HL-60/S4 (cell line): ENCODE data around the gene RBMS3.

Experiments
- in situ Hi-C: fragments of 300-500 bp; cut with MboI; formaldehyde crosslinking; loops from 2 replicates; pipeline ENCODE4 v1.14.3; 2022; ENCODE audit warnings: low sequenced_read_pairs

RBMS3 gene

GRCh38 chr3:29426302-29427226 lies 145.7 kb downstream of the RBMS3 start:
- in situ Hi-C loops = no loop called here

- in situ Hi-C loops = no loop called here
Observed at GRCh38 chr3:29427266-29428103, 146.6 kb downstream of the RBMS3 start.

GRCh38 chr3:29429055-29429679 lies 148.3 kb downstream of the RBMS3 start:
- in situ Hi-C loops = no loop called here

DNA sequence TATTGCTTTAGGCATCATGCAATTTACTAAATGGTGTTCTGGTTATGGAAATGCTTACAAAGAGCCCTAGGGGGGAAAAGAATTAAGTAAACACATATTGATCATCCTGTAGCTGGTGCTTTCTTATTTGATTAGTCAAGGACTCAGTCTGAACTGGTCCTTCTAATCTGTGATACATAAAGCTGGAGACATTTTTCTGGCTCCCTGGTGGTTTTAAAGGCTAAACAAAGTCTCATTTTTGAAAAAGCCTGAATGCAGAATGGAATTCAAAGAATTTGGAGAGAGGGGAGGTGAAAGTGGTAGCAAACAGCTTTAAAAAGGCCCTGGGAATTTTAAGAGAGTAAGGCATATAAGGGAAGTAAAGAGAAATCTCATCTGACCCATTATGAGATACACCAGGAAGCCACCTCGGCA lies 149.7 kb downstream of the RBMS3 start:
- in situ Hi-C loops = no loop called here

DNA sequence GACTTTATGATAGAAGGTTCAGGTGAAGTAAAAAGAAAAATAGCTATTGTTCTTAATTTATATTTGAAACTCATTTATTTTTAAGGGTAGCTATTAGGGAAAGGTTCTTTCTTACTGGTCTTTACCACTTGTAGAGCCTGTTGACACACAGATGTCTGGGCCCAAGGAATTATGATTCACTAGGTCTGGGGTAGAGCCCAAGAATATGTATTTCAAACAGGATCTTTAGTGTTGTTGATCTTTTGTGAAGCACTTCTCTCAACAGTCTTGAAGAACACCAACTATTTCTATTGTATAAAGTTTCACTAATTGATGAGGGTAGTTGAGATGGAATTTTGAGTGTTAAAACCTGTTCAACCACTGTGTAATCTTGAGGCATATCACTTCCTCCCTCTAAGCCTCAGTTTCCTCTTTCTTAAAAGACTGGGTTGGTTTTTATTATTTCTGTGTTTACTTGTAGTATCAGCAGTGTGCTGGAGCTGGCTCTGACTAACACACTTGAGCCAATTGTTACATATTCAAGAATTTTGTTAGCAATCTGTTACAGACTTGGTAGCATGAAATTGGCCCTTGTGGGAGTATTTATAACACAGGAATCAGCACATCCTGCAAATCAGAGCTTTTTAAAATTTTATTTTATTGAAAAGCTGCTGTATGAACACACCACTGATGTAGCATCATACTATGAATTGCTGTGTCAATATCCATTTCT lies 155.9 kb downstream of the RBMS3 start:
- in situ Hi-C loops = no loop called here

DNA sequence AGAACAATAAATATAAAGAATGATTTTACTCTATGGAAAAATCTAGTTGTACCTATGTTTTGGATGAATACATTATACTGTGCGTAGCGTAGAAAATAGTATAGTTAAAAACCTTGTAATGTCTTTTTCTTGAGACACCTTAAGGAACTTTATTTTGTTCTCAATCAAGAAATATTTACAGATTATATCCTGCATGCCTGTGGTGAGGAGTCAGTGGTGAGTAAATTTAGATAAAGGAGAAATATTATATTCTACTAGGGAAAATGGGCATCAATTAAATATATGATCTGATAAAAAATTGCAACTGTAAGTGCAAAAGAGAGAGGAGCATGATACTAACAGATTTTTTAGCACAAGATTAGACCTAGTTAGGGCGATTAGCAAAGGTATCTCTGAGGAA lies 157.7 kb downstream of the RBMS3 start:
- in situ Hi-C loops = no loop called here

DNA sequence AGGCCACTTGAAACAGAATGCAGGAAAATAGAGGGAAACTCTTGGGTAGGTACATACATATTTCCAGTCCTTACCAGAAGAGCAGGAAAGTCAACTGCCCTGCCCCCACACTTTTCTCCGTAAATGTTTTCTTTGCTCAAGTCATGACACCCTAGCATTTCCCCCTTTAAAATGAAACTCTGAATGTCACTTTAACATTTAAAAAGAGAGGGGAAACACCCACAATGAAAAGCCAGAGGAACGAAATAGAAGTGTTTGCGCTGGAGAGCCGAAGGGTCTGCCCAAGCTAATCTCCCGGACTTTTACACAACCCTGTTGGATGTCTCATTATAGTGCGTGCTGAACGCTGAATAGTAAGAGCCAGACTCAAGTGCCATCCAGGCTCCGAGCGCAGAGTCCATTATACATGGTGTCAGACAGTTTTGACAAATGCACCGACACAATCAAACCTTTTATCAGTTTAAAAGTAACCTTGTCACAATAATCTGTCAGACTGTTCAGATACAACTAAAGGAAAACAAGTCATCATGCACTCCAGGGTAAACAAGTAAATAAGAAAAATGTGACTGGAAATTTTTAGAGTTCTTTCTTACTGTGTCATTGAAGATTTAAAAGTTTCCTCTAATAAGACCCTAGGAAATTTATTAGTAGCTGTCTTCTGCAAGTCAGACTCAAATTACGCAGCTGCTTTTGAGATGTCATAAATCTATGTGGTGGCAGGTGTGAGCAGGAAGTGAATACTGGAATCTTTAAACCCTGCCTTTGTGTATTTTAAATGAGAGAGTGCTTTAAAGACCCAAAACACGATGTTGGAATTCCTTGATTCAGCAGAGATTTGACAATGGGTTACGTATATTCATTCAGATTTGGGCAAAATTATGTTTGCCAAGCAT lies 159.8 kb downstream of the RBMS3 start:
- in situ Hi-C loops = no loop called here

DNA sequence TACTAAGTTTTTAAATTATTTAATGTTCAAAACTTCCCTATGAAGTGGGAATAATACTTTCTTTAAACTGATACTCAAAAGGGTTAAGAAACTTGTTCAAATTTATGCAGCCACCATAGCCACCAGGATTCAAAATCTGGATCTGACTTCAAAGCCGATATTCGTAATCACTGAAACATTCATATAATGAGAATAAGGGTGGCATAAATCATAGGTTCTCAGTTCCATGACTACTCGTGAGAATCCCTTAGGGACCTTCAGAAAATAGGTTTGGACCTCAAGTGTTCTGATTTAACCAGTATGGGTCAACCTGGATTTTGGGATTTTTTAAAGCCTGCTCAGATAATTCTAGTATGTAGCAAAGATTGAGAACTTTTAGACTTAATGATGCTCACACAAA lies 160.6 kb downstream of the RBMS3 start:
- in situ Hi-C loops = no loop called here

- in situ Hi-C loops = no loop called here
Observed at GRCh38 chr3:29447946-29448627, 167.2 kb downstream of the RBMS3 start.

DNA sequence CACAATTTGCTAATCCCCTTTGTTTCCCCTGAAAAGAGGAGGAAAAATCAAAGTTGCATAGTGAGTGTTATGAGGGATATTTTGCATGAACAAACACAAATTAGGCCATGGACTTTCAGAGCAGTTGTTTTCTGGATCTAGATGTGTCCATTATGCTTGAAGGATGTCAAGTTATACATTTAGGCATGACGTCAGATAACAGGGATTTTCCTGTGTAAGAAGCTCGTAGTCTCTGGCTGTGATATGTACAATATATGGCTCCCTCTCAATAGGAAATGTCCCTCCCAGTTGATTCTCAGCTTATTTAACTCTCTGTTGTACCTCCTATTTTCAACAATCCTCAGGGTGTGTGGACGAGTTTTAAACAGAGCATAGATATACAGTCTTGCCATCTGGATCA lies 171.0 kb downstream of the RBMS3 start:
- in situ Hi-C loops = no loop called here

- in situ Hi-C loops = no loop called here
Observed at GRCh38 chr3:29452934-29453283, 172.0 kb downstream of the RBMS3 start.

DNA sequence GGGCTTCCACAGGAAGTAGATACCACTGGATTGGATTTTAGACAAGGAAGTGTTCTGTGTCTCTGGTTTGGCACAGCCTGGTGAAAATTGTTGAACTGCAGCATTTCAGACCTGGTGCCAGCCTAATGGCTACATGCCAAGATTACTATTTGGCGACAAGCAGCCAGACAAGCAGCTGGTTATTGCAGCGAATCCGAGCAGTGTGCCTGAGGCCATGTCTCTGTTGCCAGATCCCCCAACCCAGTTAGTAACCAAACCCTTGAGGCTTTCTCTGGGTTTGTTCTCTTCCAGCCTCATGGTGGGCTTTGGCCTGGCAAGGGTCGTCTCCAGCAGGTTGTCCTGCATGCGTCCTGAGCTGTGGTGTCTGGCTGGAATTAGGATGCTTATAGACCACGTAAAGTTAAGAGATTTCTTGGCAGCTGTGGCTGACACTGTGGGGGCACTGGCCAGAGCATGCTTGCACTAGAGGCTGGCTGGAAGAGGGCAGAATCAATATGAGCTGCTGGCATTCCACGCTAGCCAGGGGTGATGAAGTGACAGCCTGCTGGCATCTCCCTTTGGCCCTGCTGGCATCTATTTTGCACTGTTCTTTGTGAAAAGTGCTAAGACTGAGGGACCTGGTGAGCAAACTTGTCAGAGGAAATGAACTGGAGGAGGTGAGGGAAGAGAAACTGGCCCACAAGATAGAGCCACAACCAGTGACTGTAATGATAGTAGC lies 172.6 kb downstream of the RBMS3 start:
- in situ Hi-C loops = no loop called here

DNA sequence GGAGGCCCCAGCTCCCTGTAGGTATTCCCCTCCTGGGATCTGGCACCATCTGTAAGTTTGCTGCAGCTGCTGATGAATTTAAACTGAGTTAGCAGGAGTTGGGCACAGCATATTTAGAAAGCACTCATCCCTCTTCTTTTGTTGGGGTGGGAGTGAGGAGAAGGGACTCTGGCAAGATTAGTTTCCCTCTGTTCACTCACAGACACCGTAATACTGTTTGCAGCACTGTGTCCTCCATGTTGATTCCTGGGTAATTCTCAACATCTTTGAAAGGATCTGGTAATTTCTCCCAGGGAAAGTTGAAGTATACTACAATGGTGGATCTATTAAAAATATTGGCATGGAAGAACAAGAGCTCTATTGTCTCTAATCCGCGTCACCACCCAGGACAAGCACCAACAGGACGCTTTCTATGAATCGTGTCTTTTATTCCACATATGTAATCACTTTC lies 173.3 kb downstream of the RBMS3 start:
- in situ Hi-C loops = no loop called here

DNA sequence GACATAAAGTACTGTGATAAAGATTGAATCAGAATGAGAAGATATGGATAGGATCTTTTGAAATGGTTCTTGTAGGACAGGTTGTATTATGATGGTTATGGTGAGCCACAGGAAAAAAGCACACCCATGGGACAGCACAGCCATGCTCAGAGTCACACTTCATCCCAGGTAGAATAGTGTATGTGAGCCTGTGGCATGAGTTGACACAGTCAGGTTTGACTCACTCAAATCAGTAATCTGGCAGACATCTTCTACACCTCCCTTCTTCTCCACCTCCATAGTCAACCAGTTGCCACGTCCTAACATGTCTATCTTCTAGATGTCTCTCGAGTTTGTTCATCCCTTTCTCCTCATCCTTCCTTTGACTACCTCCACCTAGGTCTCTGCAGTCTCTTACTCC lies 176.0 kb downstream of the RBMS3 start:
- in situ Hi-C loops = no loop called here

GRCh38 chr3:29463304-29463703 lies 182.4 kb downstream of the RBMS3 start:
- in situ Hi-C loops = no loop called here

DNA sequence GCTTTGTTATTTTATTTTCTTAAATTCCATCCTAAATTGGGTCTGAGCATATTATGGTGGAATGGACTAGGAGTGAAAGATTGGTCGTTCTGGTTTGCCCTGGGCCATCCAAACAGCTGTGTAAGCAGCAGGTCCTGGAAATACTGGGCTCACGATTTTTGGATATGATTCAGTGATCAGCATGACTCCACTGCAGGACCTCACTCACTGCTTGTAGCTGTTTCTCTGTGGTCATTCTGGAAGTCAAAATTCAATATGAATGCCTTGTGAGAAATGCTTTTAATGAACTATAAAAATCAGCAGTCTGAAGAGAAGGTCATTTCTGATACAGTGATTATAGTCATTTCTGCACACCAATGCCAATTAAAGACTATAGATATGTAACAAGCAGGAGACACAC lies 185.0 kb downstream of the RBMS3 start:
- in situ Hi-C loops = no loop called here

- in situ Hi-C loops = no loop called here
Observed at GRCh38 chr3:29466442-29466841, 185.6 kb downstream of the RBMS3 start.

GRCh38 chr3:29468187-29468586 lies 187.3 kb downstream of the RBMS3 start:
- in situ Hi-C loops = no loop called here
